ENCODE measurements around the gene EML6. TPM values are rescaled to one million over a fixed set of nuclear protein-coding genes. Genes with fewer than 3 reads are reported as not detected.

EML6 gene
- total RNA-seq, 2 donors from 2014 or later, result 1.4 to 2.1 TPM

DNA sequence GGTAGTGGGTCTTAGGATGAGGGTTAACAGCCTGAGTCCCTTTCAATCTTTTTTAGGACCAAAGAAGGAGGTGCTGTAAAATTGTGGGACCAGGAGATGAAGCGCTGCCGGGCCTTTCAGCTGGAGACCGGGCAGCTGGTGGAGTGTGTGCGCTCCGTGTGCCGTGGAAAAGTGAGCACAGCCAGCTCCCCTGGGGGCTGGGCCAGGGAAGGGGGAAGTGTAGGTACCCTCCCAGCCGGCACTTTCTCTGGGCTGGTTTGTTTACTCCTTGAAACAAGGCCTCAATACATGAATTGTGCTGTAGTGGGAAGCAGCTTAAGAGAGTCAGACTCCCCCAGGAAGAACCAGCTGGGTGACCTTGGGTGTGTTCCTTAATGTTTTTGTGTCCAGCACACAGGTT is 236.7 kb downstream of the EML6 start:
- Mint-ChIP-seq H3K36me3 (ENCODE audit: low read depth) (no peaks in the 10 kb centered on the region), H3K4me3 (no peak overlapping the region), H3K4me1 (peaks cover 18% of the 10 kb centered on the region), H3K27me3 (ENCODE audit: insufficient read depth) (no peaks in the 10 kb centered on the region), H3K27ac (no peak overlapping the region), H3K9me3 (no peaks in the 10 kb centered on the region)
- TF ChIP-seq CTCF (conservative IDR thresholded peaks at IDR 0.05), result no peak
- WGBS, 2 experiments (ENCODE audit: insufficient coverage in 1 of 2, insufficient read length in 1 of 2), result 67 to 90% methylated on average over 1 to 7 of the region's 7 CpGs
- H3K4me1 ChIP-seq (ENCODE audit: control insufficient read depth, insufficient read depth, low read length), result no peaks in the 10 kb centered on the region
- no peaks in the 10 kb centered on the region for H3K36me3 ChIP-seq (ENCODE audit: control insufficient read depth, insufficient read depth, low read length)
- H3K27ac ChIP-seq (ENCODE audit: low read depth, low read length), result no peak overlapping the region
- no peaks in the 10 kb centered on the region for H3K9me3 ChIP-seq (ENCODE audit: control insufficient read depth, low read length)
- DNase-seq, result no peak
- H3K27me3 ChIP-seq (ENCODE audit: control insufficient read depth, insufficient read depth, low read length, poor library complexity, severe bottlenecking), result no peaks in the 10 kb centered on the region
- H3K9ac ChIP-seq (ENCODE audit: extremely low read depth, low read length, poor library complexity, severe bottlenecking), result no peak overlapping the region
- no peak overlapping the region for H3K4me3 ChIP-seq (ENCODE audit: low read length)

DNA sequence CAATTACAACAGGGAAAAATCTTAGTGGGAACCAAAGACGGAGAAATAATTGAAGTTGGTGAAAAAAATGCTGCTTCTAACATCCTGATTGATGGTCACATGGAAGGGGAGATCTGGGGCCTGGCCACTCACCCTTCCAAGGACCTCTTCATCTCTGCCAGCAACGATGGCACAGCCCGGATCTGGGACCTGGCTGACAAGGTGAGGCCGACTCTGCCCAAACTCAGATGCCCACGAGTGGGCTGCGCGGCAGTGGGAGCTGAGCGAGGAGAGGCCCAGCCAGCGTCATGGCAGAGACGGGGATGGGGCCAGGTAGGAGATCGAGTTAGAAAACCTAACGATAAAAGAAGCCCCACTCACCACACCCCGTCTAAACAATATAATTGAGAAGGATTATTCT is 239.0 kb downstream of the EML6 start:
- TF ChIP-seq CTCF (conservative IDR thresholded peaks at IDR 0.05), result no peak
- Histone ChIP-seq H3K27me3 (ENCODE audit: control insufficient read depth, insufficient read depth, low read length, poor library complexity, severe bottlenecking) (no peaks in the 10 kb centered on the region), H3K4me1 (ENCODE audit: control insufficient read depth, insufficient read depth, low read length) (no peaks in the 10 kb centered on the region), H3K27ac (ENCODE audit: low read depth, low read length) (no peak overlapping the region), H3K9me3 (ENCODE audit: control insufficient read depth, low read length) (no peaks in the 10 kb centered on the region), H3K4me3 (ENCODE audit: low read length) (no peak overlapping the region), H3K9ac (ENCODE audit: extremely low read depth, low read length, poor library complexity, severe bottlenecking) (no peak overlapping the region), H3K36me3 (ENCODE audit: control insufficient read depth, insufficient read depth, low read length) (no peaks in the 10 kb centered on the region)
- Mint-ChIP-seq H3K27me3 (ENCODE audit: insufficient read depth) (no peaks in the 10 kb centered on the region), H3K27ac (no peak overlapping the region), H3K36me3 (ENCODE audit: low read depth) (peaks cover 10% of the 10 kb centered on the region), H3K4me1 (peaks cover 22% of the 10 kb centered on the region), H3K4me3 (no peak overlapping the region), H3K9me3 (no peaks in the 10 kb centered on the region)
- DNase-seq, result no peak
- WGBS, 2 experiments (ENCODE audit: insufficient coverage in 1 of 2, insufficient read length in 1 of 2), result 82 to 93% methylated on average over 3 to 13 of the region's 13 CpGs

DNA sequence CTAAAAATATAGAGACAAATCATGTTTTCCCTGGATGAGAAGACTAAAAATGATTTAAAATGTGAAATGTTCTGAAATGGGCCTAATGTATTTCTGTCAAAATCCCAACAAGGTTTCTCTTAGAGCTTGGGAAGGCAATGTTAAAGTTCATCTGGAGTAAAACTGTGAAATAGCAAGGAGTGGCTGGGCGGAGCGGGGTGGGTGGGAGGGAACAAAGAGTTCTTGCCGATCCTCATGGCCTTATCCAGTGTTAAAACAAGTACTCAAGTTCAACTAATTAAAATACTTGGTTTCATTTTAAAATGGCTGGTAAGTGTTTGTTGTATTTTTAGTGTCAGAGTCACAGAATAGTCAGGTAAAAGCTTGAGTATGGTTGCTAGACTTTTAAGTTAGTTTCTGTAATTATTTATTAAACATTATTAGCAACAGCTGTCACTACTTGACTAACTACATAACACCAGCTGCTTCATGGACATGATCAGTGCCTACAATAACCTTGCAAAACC is 239.5 kb downstream of the EML6 start:
- Histone ChIP-seq H3K9ac (ENCODE audit: extremely low read depth, low read length, poor library complexity, severe bottlenecking) (no peak overlapping the region), H3K27ac (ENCODE audit: low read depth, low read length) (no peak overlapping the region), H3K9me3 (ENCODE audit: control insufficient read depth, low read length) (no peaks in the 10 kb centered on the region), H3K27me3 (ENCODE audit: control insufficient read depth, insufficient read depth, low read length, poor library complexity, severe bottlenecking) (no peaks in the 10 kb centered on the region), H3K4me1 (ENCODE audit: control insufficient read depth, insufficient read depth, low read length) (no peaks in the 10 kb centered on the region), H3K4me3 (ENCODE audit: low read length) (no peak overlapping the region), H3K36me3 (ENCODE audit: control insufficient read depth, insufficient read depth, low read length) (no peaks in the 10 kb centered on the region)
- DNase-seq, result no peak
- no peak for TF ChIP-seq CTCF (conservative IDR thresholded peaks at IDR 0.05)
- H3K27me3 Mint-ChIP-seq (ENCODE audit: insufficient read depth), result no peaks in the 10 kb centered on the region
- no peaks in the 10 kb centered on the region for H3K9me3 Mint-ChIP-seq
- H3K36me3 Mint-ChIP-seq (ENCODE audit: low read depth), result peaks cover 10% of the 10 kb centered on the region
- H3K4me1 Mint-ChIP-seq, result peaks cover 26% of the 10 kb centered on the region
- WGBS, 2 experiments (ENCODE audit: insufficient coverage in 1 of 2, insufficient read length in 1 of 2), result 92% methylated on average over 3 of the region's 3 CpGs; no CpG with 5 or more reads in 1 of the 2 experiments
- H3K27ac Mint-ChIP-seq, result no peak overlapping the region
- H3K4me3 Mint-ChIP-seq, result no peak overlapping the region

All from endodermal cell (in vitro differentiated cells).